ENCODE results near the gene CATSPERZ. TPM values are rescaled to one million over a fixed set of nuclear protein-coding genes. Genes with fewer than 3 reads are reported as not detected.

CATSPERZ gene
- total and polyA plus RNA-seq, 2 experiments from 2014 or later = not detected

- Histone ChIP-seq H3K9me2 (ENCODE audit: insufficient read depth) (no peaks in the 10 kb centered on the region), H3K27ac (peak overlapping the region; percentile 81), H3K4me1 (ENCODE audit: insufficient read depth) (peaks cover 13% of the 10 kb centered on the region), H2AFZ (peak overlapping the region; percentile 76), H3K4me3 (peak overlapping the region; percentile 87), H3K4me2 (ENCODE audit: unreplicated experiment) (peak overlapping the region; percentile 88), H3K27me3 (replicated peaks; ENCODE audit: insufficient read depth) (peaks cover 4% of the 10 kb centered on the region; the same call in 1 of the 2 replicates), H3F3A (ENCODE audit: insufficient read depth) (0 out of 2 replicates have a peak, but pooled peaks cover 11% of the 10 kb centered on the region), H4K20me1 (ENCODE audit: insufficient read depth) (no peaks in the 10 kb centered on the region), H3K79me2 (ENCODE audit: insufficient read depth) (peaks cover 17% of the 10 kb centered on the region; the same call in 1 of the 2 replicates), H3K36me3 (ENCODE audit: low read depth) (no peaks in the 10 kb centered on the region), H3K9ac (peak overlapping the region; percentile 75), H3K9me3 (ENCODE audit: low read depth) (no peaks in the 10 kb centered on the region)
- peak; percentile 95 for DNase-seq
- no peak for TF ChIP-seq EZH2 (IDR thresholded peaks at IDR 0.05; ENCODE audit: insufficient read depth, poor library complexity, severe bottlenecking)
- no peak for TF ChIP-seq EZH2phosphoT487 (IDR thresholded peaks at IDR 0.05; ENCODE audit: insufficient read depth, low read depth)
- 2% methylated on average over 44 to 46 of the region's 46 CpGs for WGBS, 2 experiments (ENCODE audit: low coverage in 1 of 2, low lambda C conversion rate in 2 of 2, missing lambda C conversion rate in 2 of 2)
- in situ Hi-C loops (cut with MboI) = no loop called here
Measured at GRCh38 chr11:64304316-64305072, 4.3 kb downstream of the CATSPERZ start.

- in situ Hi-C loops (cut with MboI) = no loop called here
- DNase-seq = peak; percentile 100
- Histone ChIP-seq H3K4me3 (peak within 1 kb of the TSS; percentile 87), H3K79me2 (ENCODE audit: insufficient read depth) (peaks cover 22% of the 10 kb centered on the region; the same call in 1 of the 2 replicates), H3K4me1 (ENCODE audit: insufficient read depth) (peaks cover 10% of the 10 kb centered on the region), H3K9ac (peak within 1 kb of the TSS; percentile 79), H3K9me2 (ENCODE audit: insufficient read depth) (no peaks in the 10 kb centered on the region), H3F3A (ENCODE audit: insufficient read depth) (0 out of 2 replicates have a peak, but pooled peaks cover 11% of the 10 kb centered on the region), H4K20me1 (ENCODE audit: insufficient read depth) (no peaks in the 10 kb centered on the region), H3K9me3 (ENCODE audit: low read depth) (no peaks in the 10 kb centered on the region), H3K36me3 (ENCODE audit: low read depth) (no peaks in the 10 kb centered on the region), H3K27me3 (replicated peaks; ENCODE audit: insufficient read depth) (no peaks in the 10 kb centered on the region), H2AFZ (peak within 1 kb of the TSS; percentile 78), H3K4me2 (ENCODE audit: unreplicated experiment) (peak within 1 kb of the TSS; percentile 88), H3K27ac (peak within 1 kb of the TSS; percentile 81)
- 2 to 4% methylated on average over 32 to 51 of the region's 81 CpGs for WGBS, 2 experiments (ENCODE audit: low coverage in 1 of 2, low lambda C conversion rate in 2 of 2, missing lambda C conversion rate in 2 of 2)
- no peak for TF ChIP-seq EZH2 (IDR thresholded peaks at IDR 0.05; ENCODE audit: insufficient read depth, poor library complexity, severe bottlenecking)
- TF ChIP-seq EZH2phosphoT487 (IDR thresholded peaks at IDR 0.05; ENCODE audit: insufficient read depth, low read depth) = no peak
Measured at GRCh38 chr11:64305075-64305690, 5.0 kb downstream of the CATSPERZ start, which contains the start of gene ESRRA. ESRRA (plus strand) TSS chr11:64305524; CDS start chr11:64307180, 1,656 bp downstream.

GRCh38 chr11:64305691-64306562 is 5.8 kb downstream of the CATSPERZ start:
- 1% methylated on average over 24 to 67 of the region's 71 CpGs for WGBS, 2 experiments (ENCODE audit: low coverage in 1 of 2, low lambda C conversion rate in 2 of 2, missing lambda C conversion rate in 2 of 2)
- H3F3A ChIP-seq (ENCODE audit: insufficient read depth) = 0 out of 2 replicates have a peak, but pooled peaks cover 11% of the 10 kb centered on the region
- H3K9me2 ChIP-seq (ENCODE audit: insufficient read depth) = no peaks in the 10 kb centered on the region
- no peaks in the 10 kb centered on the region for H4K20me1 ChIP-seq (ENCODE audit: insufficient read depth)
- peak overlapping the region; percentile 78 for H2AFZ ChIP-seq
- no peaks in the 10 kb centered on the region for H3K36me3 ChIP-seq (ENCODE audit: low read depth)
- peak overlapping the region; percentile 75 for H3K4me2 ChIP-seq (ENCODE audit: unreplicated experiment)
- in situ Hi-C loops (cut with MboI) = no loop called here
- no peaks in the 10 kb centered on the region for H3K9me3 ChIP-seq (ENCODE audit: low read depth)
- H3K27me3 ChIP-seq (replicated peaks; ENCODE audit: insufficient read depth) = no peaks in the 10 kb centered on the region
- no peak overlapping the region for H3K27ac ChIP-seq
- no peak for TF ChIP-seq EZH2 (IDR thresholded peaks at IDR 0.05; ENCODE audit: insufficient read depth, poor library complexity, severe bottlenecking)
- H3K79me2 ChIP-seq (ENCODE audit: insufficient read depth) = peaks cover 27% of the 10 kb centered on the region; the same call in 1 of the 2 replicates
- H3K9ac ChIP-seq = peak overlapping the region; percentile 79
- peak overlapping the region; percentile 87 for H3K4me3 ChIP-seq
- H3K4me1 ChIP-seq (ENCODE audit: insufficient read depth) = peaks cover 6% of the 10 kb centered on the region; the same call in 1 of the 2 replicates
- peak; percentile 39 for DNase-seq

- in situ Hi-C loops (cut with MboI) = no loop called here
- no peaks in the 10 kb centered on the region for H3K9me2 ChIP-seq (ENCODE audit: insufficient read depth)
- no peak for TF ChIP-seq EZH2phosphoT487 (IDR thresholded peaks at IDR 0.05; ENCODE audit: insufficient read depth, low read depth)
- TF ChIP-seq EZH2 (IDR thresholded peaks at IDR 0.05; ENCODE audit: insufficient read depth, poor library complexity, severe bottlenecking) = no peak
- peaks cover 33% of the 10 kb centered on the region; the same call in 1 of the 2 replicates for H3K79me2 ChIP-seq (ENCODE audit: insufficient read depth)
- H3K4me1 ChIP-seq (ENCODE audit: insufficient read depth) = peaks cover 6% of the 10 kb centered on the region; the same call in 1 of the 2 replicates
- no peak for DNase-seq
- peak overlapping the region; percentile 87 for H3K4me3 ChIP-seq
- 0 out of 2 replicates have a peak, but pooled peaks cover 11% of the 10 kb centered on the region for H3F3A ChIP-seq (ENCODE audit: insufficient read depth)
- H3K4me2 ChIP-seq (ENCODE audit: unreplicated experiment) = peak overlapping the region; percentile 75
- H4K20me1 ChIP-seq (ENCODE audit: insufficient read depth) = no peaks in the 10 kb centered on the region
- H3K9ac ChIP-seq = peak overlapping the region; percentile 79
- H2AFZ ChIP-seq = peak overlapping the region; percentile 78
- no peak overlapping the region for H3K27ac ChIP-seq
- no peaks in the 10 kb centered on the region for H3K9me3 ChIP-seq (ENCODE audit: low read depth)
- no peaks in the 10 kb centered on the region for H3K36me3 ChIP-seq (ENCODE audit: low read depth)
- 26 to 31% methylated on average over 9 of the region's 9 CpGs for WGBS, 2 experiments (ENCODE audit: low coverage in 1 of 2, low lambda C conversion rate in 2 of 2, missing lambda C conversion rate in 2 of 2)
- H3K27me3 ChIP-seq (replicated peaks; ENCODE audit: insufficient read depth) = no peaks in the 10 kb centered on the region
Measured at GRCh38 chr11:64306563-64306875, 6.4 kb downstream of the CATSPERZ start.
